NCI-H1417 (cell line): ENCODE data around the gene CYP19A1.

ENCODE experiments used
- DNase-seq, 3 experiments: peaks; one replicate each; lab custom pipeline; 2025; lab: John Stamatoyannopoulos, UW

The CYP19A1 gene

DNA sequence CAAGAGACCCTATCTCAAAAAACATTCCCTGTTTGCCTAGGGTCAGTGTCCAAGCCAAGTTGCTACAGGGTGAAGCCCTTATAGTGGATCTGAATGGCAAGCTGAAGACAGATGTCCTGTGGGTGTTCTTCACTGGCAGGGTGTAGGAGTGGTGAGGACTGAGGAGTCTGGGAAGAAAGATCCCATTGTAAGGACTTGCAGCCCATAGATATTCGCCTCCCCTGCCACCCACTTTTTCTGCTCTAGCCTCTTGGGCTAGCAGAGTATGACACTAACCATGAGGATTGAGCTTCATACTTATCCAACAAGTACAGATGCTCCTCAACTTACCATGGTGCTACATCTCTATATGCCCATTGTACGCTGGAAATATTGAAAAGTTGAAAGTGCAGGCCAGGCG is 13.2 kb downstream of the CYP19A1 start:
- no peak for DNase-seq

DNA sequence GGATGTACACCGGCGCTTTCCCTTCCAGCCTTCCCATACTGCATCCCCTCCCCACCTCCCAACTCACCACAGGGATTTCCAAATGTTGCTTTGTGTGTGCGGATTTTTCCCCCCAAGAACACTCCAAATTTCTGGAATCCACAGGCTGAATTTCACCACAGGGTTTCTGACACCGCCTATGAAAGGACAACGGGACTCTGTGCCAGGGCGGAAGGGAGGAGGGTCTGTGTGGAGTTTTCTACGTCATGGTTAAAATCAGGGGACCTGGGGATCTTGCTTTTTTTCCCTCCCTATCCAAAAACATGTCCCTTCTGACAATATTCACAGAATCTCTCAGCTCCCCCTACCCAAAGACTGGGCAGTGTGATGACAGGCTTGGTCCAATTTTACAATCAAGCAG is 14.6 kb downstream of the CYP19A1 start:
- DNase-seq, result no peak

DNA sequence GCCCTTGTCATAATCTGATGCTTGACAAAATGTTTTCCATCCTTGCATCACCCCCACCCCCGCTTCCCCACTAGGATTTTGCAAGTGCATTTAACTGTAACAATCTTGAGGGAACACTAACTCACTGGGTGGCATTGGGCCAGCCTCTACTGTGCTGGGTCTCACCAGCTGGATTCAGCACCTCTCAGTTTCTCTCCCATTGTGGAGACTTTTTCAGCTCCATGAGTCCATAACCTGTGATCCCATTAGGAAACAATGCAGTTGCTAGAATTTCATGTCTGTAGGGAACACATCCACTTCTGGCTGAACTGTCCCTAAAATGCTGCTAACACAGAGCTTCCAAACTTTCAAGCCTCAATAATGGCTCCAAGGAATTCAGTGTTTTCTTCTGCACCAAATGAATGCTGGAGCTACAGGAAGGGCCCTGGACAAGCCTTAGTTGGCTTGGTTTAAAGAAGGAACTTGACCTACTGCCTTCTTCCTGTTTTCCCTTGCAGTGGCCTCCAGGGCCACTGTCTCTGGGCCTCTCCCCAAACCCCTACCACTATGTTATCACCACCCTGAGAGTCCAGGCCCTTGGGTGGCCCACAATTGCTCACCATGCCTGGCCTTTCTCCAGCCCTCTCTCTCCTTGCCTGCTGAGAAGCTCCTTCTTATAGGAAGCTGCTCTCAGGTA is 15.6 kb downstream of the CYP19A1 start:
- no peak for DNase-seq

DNA sequence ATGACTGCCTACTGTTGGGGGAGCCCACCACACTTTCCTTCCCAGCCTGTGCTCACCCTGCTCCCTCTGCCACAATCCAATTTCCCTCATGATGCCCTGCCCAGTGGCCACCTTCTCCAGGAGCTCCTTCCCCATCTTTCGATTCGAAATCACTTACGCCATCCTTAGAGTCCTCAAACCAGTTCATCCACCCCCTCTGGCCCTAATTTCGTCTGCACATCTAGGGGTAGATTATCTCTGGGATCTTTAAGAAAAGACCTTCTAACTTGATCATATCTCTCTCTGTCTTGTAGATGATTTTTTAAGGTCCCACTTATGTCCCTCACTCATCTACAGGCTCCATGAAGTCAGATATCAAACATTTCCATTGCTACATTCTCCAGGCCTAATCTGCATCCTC is 17.1 kb downstream of the CYP19A1 start:
- no peak for DNase-seq

DNA sequence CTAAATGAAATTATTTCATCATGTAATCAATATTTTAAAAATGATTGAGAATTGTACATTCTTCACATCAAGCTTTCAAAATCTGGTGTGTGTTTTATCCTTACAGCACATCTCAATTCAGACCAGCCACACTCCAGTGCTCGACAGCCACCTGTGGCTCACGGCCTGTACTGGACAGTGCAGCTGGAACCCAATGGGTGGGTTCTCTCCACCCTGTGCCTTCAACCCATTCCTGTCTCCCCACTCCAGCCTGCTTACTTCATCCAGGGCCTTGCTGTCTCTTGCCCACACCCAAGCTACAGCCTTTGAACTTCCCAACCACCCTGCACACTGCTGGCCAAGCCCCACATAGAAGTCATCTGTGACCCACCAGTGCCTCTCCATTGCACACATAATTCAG is 17.6 kb downstream of the CYP19A1 start:
- DNase-seq, result no peak

DNA sequence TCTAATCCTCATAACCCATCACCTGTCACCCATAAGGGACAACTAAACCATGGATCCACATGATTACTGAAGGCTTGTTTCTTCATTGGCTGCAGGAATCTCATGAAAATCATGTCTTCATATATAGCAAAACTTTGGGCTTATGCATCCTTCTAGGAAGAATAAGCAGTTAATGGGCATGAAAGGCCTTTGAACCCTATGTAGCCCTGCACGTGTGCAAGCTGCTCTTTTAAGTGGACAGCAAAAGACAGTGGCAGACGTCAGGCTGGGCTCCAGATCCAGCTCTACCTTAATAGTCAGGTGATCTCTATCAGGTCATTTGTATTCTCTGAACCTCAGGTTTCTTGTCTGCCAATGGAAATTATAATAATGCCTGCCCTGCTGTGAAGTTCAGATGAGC is 18.9 kb downstream of the CYP19A1 start:
- DNase-seq, result no peak

DNA sequence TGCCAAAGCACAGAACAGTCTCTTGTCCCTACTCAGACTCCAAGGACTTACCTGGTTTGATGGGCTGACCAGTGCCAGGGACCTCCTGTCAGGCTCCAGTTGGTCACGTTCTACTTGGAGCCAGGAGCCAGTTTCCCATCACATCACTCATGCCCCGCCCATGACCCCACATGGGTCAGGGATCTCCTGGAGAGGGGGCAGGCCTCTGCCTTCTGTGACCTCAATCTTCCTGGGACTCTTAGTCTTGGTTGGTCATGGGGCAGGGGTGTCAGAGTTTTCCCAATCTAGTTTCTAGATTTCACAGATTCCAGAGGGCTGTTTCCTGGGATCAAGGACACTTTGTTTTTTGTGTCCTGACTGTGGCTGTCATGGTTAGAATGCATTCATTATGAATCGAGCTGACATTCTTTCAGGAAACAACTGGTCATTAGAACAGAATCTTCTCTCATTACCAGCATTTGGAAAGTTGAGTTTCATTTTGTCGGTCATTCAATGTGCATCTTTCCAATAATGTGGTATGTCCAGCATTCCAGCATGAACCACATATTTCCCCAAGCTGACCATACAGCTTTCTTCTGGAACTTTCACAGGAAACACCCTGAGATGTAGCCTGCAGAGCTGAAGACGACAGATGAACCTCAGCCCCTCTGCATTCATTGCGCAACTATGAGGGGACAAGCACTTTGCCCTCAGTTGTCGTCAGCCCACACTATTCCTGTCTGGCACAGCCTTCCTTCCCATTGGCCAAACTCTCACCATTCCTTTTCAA is 19.8 kb downstream of the CYP19A1 start:
- no peak for DNase-seq

DNA sequence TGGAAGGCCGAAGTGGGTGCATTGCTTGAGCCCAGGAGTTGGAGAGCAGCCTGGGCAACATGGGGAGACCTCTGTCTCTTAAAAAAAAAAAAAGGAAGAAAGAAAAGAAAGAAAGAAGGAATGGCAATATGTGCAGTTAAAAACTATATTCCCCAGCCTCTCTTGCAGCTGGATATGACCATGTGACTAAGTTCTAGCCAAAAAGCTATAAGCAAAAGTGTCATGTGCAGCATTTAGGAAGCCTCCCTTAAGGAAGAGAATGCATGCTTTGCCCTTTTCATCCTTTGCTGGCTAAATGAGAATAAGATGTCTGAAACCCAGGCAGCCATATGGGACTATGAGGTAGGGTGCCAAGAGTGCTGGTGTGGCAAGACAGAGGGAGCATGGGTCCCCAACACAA is 21.8 kb downstream of the CYP19A1 start:
- no peak for DNase-seq

DNA sequence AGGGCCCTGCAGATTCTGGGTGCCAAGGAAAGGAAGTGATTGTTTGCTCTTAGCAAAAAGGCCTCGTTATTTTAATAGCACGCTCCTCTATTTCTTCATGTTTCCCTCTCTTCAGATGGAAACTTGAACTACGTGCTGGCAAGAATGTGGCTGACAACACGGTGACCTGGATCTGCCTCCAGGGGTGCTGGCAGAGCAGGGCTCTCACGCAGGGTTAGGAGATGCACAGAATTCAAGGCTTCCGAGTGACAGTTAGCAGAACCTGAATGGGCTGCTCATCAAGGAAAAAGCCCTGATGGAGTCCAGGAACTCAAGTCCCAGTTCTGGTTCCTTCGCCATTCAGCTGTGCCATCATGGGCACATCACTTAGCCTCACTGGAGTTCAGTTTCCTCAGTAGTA is 22.7 kb downstream of the CYP19A1 start:
- no peak for DNase-seq

DNA sequence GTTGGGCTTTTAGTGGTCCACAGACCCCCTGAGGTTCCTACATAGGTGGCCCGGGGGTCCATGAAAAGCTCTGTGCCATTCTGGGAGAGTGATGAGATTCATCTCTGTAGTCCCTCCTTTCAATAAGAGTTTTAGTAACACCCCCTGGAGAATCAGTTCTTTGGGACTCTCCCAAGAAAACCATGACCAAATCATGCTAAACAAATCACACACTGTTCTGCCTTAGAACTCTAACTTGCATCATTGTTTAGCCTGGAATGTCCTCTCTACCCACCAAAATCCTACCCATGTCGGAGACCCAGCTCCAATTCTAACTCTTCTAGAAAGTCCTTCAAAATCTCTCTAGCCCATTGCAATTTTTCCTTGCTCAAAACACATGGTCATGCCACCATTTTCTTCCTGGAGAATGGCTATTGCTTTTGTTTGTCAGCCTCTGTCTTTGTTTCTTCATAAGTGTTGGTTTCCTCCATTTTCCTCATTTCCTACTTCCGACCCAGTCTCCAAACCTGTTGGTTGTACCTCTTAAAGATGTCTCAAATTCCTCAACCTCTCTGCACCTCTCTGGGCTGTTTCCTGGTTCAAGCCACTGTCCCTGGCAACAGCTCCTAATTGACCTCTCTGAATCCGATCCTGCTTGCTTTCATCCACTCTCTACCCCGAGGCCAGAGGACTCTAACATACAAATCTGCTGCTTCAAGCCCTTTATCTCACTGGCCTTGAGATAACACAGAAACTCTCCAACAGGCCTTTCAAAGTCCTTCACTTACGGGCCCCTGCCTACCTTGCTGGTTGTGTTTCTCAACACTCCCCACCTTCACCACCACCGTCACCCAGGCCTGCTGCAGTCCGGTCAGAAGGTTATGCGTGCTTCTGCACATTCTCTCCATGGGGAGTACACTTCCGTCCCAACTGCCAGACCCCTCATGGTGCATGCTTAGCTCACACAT is 23.7 kb downstream of the CYP19A1 start:
- DNase-seq, result no peak

DNA sequence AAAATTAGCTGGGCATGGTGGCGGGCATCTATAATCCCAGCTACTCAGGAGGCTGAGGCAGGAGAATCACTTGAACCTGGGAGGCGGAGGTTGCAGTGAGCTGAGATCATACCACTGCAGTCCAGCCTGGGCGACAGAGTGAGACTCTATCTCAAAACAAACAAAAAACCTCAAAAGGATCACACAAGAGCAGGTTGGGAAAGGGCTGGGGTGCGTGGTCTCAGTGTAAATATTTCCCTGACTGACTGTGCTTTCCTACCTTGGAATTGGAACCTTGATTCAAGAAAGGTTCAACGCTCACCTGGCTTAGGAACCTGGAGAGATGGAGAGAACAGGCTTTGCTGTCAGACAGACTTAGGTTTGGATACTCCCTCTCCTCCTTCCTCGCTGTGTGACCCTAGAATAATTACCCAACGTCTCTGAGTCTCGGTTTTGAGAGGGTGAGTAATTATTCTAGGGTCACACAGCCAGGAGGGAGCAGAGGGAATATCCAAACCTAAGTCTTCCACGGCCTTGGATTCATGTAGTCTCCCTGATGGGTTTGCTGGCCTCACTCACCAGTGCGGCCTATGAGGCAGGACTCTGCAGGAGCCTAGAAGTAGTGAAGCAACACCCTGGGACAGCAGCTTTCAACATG is 24.6 kb downstream of the CYP19A1 start:
- no peak for DNase-seq

DNA sequence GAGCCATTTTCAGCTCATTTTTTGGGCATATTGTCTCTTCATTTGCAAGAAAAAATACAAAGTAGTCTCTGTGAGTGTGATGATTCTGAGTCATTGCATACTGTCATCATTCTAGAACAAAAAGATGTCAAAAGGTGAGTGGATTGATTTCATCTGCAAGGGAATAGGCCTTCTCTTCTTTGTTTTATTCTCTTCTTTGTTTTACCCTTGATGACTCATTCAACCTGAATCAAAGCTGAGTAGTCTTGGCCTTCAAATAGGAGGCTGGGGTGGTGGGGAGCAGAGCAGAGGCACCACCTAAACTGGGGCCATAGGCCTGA is 25.4 kb downstream of the CYP19A1 start:
- no peak for DNase-seq

DNA sequence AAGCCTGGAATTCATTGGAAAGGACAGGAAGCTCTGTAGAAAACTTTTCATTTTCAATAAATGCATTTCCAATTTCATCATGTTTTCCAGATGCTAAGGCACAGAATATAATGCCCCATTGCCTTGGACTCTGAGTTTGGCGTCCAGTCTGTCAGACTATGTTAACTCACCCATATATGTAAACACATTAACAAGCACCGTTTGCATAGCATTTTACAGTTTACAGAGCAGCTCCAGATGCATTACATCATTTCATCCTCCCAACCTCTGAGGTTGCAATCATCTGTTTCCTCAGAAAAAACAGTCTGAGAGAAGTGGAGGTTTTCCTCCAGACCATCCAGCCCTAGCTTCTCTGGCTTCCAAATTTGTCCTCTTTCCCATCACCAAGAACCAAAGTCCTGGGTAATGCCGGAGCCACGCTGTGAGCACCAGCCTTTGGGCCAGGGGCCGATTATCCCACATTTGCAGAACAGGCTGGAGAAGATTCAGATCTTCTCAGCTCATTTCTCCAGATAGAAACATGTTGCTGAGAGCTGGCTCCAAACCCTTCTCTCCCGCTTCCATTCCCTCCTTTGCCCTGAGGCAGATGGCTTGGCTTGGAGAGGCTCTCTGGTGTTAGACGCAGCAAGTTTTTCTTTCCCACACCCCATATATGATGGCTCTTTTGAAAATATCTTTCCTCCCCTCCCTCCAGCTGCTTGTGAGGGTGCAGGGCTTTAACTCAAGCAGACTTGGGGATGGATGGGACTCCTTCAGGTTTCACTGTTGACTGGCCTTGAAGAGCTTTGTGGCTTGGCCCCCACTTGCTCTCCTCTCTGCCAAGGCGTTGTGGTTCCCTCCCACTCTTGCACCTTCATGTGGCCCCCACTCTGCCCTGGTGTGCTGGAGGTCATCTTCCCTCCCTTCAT is 26.0 kb downstream of the CYP19A1 start:
- peak in 2 of 3 experiments; percentile 5 for DNase-seq

DNA sequence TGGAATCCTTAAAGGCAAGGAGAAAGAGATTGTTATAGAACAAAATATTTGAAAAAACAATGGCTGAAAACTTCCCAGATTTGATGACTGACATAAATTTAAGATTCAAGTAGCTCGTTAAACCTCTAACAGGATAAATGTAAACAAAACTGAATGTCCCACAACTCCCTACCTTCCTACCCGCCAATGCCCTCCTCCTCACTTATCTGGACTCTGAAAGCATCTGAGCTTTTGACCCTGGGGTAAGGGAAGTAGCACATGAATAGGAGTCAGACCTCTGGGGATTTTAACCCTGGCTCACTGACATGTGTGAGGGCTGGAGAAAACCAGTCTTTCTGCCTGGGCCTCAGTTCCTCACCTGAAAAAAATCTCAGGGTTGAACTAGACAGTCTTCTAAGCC is 26.9 kb downstream of the CYP19A1 start:
- DNase-seq, result peak in 2 of 3 experiments; percentile 0 to 1

DNA sequence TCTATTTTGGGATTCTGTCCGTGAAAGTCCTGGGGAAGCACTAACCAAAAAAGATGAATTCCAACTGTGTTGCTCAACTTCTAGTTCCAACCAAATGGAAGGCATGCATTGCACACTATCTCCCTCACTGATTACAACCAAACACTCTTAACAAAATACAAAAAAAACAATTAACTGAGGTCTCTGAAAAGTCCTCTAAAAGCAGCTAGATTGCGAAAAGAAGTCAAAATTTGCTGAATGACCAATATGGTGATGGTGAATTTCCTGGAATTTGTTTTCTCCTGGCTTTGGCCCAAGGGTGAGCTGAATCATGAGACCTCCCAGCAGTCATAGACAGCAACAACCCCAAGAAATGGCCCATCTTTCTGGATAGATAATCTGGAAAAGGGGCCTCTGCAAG is 28.3 kb downstream of the CYP19A1 start:
- DNase-seq, result no peak

DNA sequence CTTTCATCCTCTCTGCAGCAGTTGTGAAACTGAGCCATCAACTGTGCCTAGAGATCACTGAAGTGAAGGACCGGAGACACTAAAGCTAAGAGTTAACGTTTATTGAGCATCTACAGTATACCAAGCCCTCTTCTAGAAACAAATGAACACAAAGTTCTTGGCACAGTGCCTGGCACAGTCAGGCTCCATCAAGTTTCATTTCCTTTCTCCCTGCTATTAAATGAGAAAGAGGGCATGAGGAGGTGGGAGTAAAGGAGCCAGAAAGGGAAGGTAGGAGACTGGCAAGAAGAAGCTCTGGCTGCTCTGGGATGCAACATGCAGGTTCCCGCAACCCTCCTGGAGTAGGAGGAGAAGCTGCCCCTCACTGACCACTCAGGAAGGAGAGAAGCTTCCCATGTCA is 30.6 kb downstream of the CYP19A1 start:
- no peak for DNase-seq

DNA sequence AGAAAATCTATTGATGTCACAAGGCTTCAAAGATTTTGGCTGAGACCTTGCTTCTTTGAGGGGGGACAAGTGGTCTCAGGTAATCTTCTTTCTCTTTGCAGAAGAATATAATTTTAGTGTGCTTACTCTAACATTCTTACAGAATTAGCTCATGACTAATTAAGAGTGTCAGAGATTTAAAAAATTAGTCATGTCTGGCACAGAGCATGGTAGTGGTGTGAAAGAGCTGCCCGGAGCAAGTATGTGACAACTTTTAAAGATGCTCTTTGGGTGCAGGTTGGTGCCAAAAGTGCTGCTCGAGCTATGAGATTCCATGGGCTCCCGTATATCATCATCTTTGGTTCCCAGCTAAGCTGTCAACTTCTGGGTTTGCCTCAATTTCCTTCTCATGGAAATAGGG is 31.1 kb downstream of the CYP19A1 start:
- DNase-seq, result no peak

DNA sequence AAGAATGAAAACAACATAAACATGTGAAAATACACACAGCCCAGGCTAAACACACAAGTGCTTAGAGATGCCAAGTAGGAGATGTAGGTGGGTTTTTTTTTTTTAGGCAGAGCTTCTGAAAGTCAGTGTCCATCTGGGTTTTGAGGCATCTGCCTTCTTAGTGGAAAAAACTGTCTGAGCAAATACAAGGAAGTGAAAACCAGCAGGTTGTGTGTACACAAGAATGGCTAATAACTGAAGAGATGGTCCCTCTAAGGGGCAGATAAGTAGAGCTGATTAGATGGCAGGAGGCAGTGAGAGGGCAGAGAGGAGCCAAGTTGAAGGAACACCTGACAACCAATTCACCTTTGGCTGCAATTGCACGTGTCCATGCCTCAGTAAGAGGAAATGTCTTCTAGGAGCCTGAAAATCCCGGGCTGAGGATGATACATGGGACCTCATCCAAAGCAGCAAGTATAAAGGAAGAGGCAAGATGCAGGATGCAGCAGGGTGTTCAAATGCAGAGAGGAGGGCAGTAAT is 34.9 kb downstream of the CYP19A1 start:
- DNase-seq, result peak in 1 of 3 experiments; percentile 3

DNA sequence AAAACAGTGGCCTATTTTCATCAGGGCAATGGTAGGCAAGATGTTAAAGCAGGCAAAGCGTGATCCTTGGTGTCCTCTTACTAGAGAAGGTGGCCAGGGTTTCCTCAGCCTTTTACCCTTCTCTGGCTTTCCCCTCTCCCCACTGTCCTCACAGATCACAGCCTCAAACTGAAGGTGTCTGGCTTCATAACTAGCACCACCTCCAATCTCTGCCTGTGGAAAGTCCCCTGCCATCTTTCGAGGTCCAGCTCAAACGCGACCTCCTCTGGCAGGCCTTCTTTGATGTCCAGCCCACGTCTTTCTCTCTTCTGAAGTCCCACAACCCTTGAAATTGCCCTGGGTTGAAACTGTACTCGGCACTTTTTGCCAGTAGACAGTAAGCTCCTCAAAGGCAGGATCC is 35.9 kb downstream of the CYP19A1 start:
- DNase-seq, result no peak

DNA sequence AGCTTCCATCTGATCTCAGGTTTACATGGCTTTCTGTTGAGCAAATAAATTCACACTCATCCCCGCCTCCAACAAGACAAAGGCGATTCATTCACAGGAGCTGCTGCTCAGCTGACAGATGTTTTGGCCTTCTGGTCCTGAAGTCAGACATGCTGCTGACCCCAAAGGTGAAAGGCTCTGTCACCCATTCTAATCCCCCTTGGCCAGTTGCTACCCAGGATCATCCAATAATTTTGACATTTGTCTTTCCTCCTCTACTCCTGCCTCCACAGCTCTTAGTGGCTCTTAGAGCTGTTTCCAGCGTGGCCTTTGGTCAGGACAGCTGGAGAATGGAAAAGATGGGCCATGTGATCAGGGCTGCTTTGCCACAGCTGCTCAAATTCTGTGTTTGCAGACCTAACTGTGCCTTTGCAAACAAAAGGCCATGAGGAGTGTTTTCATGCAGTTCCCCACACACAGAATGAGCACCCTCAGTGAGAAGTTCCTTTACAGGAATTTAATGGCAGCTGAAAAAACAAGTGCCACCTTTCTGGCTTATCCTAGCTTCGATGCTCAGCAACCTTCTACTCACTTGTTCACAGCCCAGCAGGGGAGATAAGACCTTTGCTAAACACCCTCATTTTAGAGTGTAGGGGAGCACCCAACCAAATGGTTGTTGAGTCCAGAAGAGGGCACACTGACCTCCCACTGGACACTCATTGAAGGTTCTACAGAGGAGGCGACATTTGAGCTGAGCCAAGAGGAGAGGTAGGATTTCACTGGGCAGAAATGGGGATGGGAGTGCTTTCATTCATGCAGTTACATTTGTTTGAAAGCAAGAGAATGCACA is 39.0 kb downstream of the CYP19A1 start:
- DNase-seq, result peak; percentile 20 to 60 (median 28)
